Glutamatergic neuron (in vitro differentiated cells): ENCODE data around the gene TIMM10. TPM values are rescaled to one million over a fixed set of nuclear protein-coding genes. Genes with fewer than 3 reads are reported as not detected.

ENCODE experiments used
- DNase-seq: peaks from one replicate; pipeline ENCODE4 v3.0.0; 2022
- H3K27ac Mint-ChIP-seq: one replicate; pipeline ENCODE4 v1.8.0; 2020; ENCODE audit warnings: mild to moderate bottlenecking, mixed read lengths, inconsistent platforms; ENCODE audit not compliant: unreplicated experiment
- H3K27me3 Mint-ChIP-seq: one replicate; pipeline ENCODE4 v1.8.0; 2020; ENCODE audit warnings: mild to moderate bottlenecking, moderate library complexity, mixed read lengths, inconsistent platforms; ENCODE audit not compliant: unreplicated experiment
- H3K36me3 Mint-ChIP-seq: one replicate; pipeline ENCODE4 v1.8.0; 2020; ENCODE audit warnings: mild to moderate bottlenecking, mixed read lengths, inconsistent platforms; ENCODE audit not compliant: unreplicated experiment
- H3K4me1 Mint-ChIP-seq: one replicate; pipeline ENCODE4 v1.8.0; 2020; ENCODE audit warnings: mild to moderate bottlenecking, low read depth, mixed read lengths, inconsistent platforms; ENCODE audit not compliant: unreplicated experiment
- H3K4me3 Mint-ChIP-seq: one replicate; pipeline ENCODE4 v1.8.0; 2020; ENCODE audit warnings: mild to moderate bottlenecking, mixed read lengths, inconsistent platforms; ENCODE audit not compliant: unreplicated experiment
- H3K9me3 Mint-ChIP-seq: one replicate; pipeline ENCODE4 v1.8.0; 2020; ENCODE audit warnings: mild to moderate bottlenecking, moderate library complexity, mixed read lengths, inconsistent platforms; ENCODE audit not compliant: unreplicated experiment
- total RNA-seq: library from RNA; stranded (reverse); fragmentation: NEBNext Ultra II Directional; extraction: Animal tissue kit (Norgen Biotek cat#: 25700); gene quantifications from one replicate; pipeline ENCODE4 v1.2.1, GENCODE V29; 2021; ENCODE audit not compliant: unreplicated experiment
- TF ChIP-seq, protein P1 (sequence below): fragments of 200-600 bp; sonication (generic); IDR thresholded peaks from one replicate; pipeline ENCODE4 v1.5.0; 2021; ENCODE audit not compliant: partially characterized antibody, unreplicated experiment

TIMM10 gene
- total RNA-seq, 1 donor from 2014 or later, result 51.2 TPM

DNA sequence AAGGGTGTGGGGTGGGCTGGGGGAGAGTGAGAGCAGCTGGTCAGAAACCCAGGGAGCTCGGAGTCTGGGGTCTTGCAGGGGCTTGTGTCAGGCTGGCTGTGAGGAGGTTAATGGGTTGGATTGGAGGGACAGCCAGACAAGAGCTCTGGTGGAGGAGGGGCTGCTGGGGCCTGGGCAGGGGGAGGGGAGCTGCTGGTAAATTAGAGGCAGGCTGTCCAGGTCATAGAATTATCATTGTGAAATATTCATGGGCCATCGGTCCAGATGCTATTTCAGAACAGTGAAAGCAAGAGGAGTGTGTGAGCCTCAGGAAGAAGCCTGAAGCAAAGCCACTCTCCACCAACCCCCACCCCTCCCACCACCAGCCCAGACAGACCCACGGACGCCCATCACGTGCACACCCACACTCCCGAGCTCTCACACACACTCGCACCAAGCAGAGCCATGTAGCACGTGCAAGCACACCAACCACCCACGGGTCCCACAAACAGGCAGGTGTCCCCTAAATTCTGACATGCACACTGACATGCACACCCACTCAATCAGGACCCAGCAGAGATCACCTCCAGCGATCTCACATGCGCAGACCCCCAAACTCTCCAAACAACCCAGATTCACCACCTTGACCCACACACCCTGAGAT lies 51.4 kb downstream of the TIMM10 start:
- H3K27me3 Mint-ChIP-seq, result peaks cover 32% of the 10 kb centered on the region
- H3K4me1 Mint-ChIP-seq, result peaks cover 48% of the 10 kb centered on the region
- DNase-seq, result peak; percentile 56
- TF ChIP-seq, protein P1, sequence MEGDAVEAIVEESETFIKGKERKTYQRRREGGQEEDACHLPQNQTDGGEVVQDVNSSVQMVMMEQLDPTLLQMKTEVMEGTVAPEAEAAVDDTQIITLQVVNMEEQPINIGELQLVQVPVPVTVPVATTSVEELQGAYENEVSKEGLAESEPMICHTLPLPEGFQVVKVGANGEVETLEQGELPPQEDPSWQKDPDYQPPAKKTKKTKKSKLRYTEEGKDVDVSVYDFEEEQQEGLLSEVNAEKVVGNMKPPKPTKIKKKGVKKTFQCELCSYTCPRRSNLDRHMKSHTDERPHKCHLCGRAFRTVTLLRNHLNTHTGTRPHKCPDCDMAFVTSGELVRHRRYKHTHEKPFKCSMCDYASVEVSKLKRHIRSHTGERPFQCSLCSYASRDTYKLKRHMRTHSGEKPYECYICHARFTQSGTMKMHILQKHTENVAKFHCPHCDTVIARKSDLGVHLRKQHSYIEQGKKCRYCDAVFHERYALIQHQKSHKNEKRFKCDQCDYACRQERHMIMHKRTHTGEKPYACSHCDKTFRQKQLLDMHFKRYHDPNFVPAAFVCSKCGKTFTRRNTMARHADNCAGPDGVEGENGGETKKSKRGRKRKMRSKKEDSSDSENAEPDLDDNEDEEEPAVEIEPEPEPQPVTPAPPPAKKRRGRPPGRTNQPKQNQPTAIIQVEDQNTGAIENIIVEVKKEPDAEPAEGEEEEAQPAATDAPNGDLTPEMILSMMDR, result no peak
- peaks cover 5% of the 10 kb centered on the region for H3K36me3 Mint-ChIP-seq
- peaks cover 30% of the 10 kb centered on the region for H3K9me3 Mint-ChIP-seq
- H3K27ac Mint-ChIP-seq, result peak overlapping the region; percentile 72
- H3K4me3 Mint-ChIP-seq, result peak overlapping the region; percentile 65

Other genes starting within 250 kb of the TIMM10 start
- 198 TPM for gene TNKS1BP1, start 205.8 kb downstream of the TIMM10 start, total RNA-seq
- gene SSRP1, start 194.9 kb downstream of the TIMM10 start, total RNA-seq, result 91.4 TPM
- 496 TPM for gene P2RX3, start 192.4 kb downstream of the TIMM10 start, total RNA-seq
- gene PRG3, start 149.6 kb downstream of the TIMM10 start, total RNA-seq, result not detected
- gene PRG2, start 140.1 kb downstream of the TIMM10 start, total RNA-seq, result not detected
- 10.8 TPM for gene SLC43A3, start 103.6 kb downstream of the TIMM10 start, total RNA-seq
- 119 TPM for gene RTN4RL2, start 70.2 kb downstream of the TIMM10 start, total RNA-seq
- 5.2 TPM for gene SLC43A1, start 15.1 kb downstream of the TIMM10 start, total RNA-seq
- gene SMTNL1, start 6.8 kb upstream of the TIMM10 start, total RNA-seq, result not detected
- gene UBE2L6, start 36.9 kb upstream of the TIMM10 start, total RNA-seq, result 199 TPM
- 46.1 TPM for gene SERPING1, start 66.9 kb upstream of the TIMM10 start, total RNA-seq
- 16.9 TPM for gene YPEL4, start 119.2 kb upstream of the TIMM10 start, total RNA-seq
- 17.1 TPM for gene CLP1, start 127.0 kb upstream of the TIMM10 start, total RNA-seq
- gene ZDHHC5, start 137.4 kb upstream of the TIMM10 start, total RNA-seq, result 42.3 TPM
- 30.9 TPM for gene MED19, start 181.5 kb upstream of the TIMM10 start, total RNA-seq
- gene TMX2, start 181.8 kb upstream of the TIMM10 start, total RNA-seq, result 94.5 TPM
- gene SELENOH, start 210.7 kb upstream of the TIMM10 start, total RNA-seq, result 98.8 TPM
- gene BTBD18, start 221.1 kb upstream of the TIMM10 start, total RNA-seq, result not detected
- 344 TPM for gene CTNND1, start 231.0 kb upstream of the TIMM10 start, total RNA-seq